Measurements from ENCODE around the gene ITGB6.

Gene ITGB6

DNA sequence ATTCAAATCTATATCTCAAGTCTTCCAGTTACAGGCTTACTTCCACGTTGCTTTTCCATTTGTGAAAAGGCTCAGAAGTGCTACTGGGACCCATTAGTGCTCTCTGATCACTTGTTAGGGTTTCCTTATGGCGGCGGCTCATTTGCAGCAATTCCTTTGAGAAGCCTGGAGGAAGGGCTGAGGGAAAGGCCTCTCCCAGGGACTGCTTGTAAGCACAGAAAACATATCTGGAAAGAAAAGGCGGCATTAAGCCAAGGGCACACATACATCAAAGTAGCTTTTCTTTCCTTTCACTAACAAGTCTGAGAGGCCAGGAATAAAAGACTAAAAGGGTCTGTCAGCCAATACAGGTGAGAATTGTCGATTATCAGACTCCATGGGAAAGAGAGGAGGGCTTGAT, 39.4 kb upstream of the ITGB6 start:
- TF ChIP-seq, protein P1, sequence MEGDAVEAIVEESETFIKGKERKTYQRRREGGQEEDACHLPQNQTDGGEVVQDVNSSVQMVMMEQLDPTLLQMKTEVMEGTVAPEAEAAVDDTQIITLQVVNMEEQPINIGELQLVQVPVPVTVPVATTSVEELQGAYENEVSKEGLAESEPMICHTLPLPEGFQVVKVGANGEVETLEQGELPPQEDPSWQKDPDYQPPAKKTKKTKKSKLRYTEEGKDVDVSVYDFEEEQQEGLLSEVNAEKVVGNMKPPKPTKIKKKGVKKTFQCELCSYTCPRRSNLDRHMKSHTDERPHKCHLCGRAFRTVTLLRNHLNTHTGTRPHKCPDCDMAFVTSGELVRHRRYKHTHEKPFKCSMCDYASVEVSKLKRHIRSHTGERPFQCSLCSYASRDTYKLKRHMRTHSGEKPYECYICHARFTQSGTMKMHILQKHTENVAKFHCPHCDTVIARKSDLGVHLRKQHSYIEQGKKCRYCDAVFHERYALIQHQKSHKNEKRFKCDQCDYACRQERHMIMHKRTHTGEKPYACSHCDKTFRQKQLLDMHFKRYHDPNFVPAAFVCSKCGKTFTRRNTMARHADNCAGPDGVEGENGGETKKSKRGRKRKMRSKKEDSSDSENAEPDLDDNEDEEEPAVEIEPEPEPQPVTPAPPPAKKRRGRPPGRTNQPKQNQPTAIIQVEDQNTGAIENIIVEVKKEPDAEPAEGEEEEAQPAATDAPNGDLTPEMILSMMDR (IDR thresholded peaks at IDR 0.05; ENCODE audit: low read depth, low read length, missing control alignments): no peak
- DNase-seq (ENCODE audit: extremely low read depth, low read depth): no peak
- no peak overlapping the region for H3K4me3 ChIP-seq (replicated peaks; ENCODE audit: low read depth, low read length)

DNA sequence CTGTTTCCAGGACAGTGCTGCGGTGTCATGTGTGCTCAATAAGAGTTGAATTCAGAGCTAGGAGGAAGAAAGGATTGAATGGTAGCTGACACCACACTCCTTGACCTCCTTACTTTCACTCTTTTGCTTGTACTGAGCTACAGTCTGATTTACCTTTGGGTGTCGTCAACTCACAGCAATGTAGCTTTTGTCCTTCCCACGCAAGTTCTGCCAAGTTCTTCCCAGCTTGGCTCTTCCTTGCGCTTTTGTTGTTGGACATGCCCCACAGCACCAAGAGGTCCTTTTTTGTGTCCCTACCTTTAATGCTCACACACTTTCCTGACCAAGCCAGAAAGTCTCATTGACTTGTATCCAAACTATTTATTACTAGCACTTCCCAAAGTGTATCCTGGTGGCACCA, 38.3 kb upstream of the ITGB6 start:
- no peak for DNase-seq (ENCODE audit: extremely low read depth, low read depth)
- TF ChIP-seq, protein P1 (IDR thresholded peaks at IDR 0.05; ENCODE audit: low read depth, low read length, missing control alignments): no peak
- no peak overlapping the region for H3K4me3 ChIP-seq (replicated peaks; ENCODE audit: low read depth, low read length)

DNA sequence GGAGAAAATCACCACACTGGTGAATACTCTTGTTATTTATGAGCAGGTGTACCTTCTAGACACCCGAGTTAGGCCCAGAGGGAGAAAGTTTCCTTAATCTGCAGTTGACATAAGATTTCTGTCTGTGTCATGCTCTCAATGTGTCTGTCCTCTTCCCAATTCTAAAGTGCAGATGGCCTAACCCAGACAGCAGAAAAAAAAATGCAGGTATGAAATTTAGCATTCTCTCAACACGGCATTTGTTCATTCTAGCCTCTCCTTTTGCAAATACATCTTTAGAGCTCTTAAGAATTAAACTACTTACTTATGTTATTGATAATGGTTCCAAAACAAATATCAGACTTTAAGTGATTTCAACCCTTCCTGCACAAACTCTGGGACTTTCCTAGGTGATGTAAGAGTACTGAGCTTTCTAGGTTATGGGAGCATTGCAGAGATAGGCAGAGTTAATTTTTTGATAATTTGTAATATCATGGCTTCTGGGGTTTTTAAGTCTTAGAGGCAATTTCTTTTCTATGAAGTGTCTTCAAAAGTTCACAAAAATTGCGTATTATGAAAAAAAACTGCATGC, 32.9 kb upstream of the ITGB6 start:
- no peak overlapping the region for H3K4me3 ChIP-seq (replicated peaks; ENCODE audit: low read depth, low read length)
- no peak for DNase-seq (ENCODE audit: extremely low read depth, low read depth)
- TF ChIP-seq, protein P1 (IDR thresholded peaks at IDR 0.05; ENCODE audit: low read depth, low read length, missing control alignments): no peak

DNA sequence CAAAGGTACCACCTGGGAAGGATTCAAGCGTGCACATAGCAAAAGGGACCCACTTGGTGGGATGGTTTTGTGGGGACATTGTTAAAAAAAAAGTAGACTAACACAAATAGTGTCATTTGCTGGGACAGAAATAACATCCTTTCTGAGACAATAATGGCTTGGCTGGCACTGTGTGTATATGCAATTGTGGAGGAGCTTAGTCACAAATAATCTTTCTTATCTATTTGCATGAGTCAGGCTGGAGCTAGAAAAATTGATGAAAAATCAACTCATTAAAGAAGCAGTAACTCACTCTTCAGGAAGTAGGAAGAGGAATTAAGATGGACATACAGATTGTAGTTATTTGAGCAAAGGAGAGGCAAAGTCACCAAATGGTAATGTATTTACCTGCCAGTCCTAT, 29.5 kb upstream of the ITGB6 start:
- no peak for DNase-seq (ENCODE audit: extremely low read depth, low read depth)
- TF ChIP-seq, protein P1 (IDR thresholded peaks at IDR 0.05; ENCODE audit: low read depth, low read length, missing control alignments): no peak
- no peak overlapping the region for H3K4me3 ChIP-seq (replicated peaks; ENCODE audit: low read depth, low read length)

DNA sequence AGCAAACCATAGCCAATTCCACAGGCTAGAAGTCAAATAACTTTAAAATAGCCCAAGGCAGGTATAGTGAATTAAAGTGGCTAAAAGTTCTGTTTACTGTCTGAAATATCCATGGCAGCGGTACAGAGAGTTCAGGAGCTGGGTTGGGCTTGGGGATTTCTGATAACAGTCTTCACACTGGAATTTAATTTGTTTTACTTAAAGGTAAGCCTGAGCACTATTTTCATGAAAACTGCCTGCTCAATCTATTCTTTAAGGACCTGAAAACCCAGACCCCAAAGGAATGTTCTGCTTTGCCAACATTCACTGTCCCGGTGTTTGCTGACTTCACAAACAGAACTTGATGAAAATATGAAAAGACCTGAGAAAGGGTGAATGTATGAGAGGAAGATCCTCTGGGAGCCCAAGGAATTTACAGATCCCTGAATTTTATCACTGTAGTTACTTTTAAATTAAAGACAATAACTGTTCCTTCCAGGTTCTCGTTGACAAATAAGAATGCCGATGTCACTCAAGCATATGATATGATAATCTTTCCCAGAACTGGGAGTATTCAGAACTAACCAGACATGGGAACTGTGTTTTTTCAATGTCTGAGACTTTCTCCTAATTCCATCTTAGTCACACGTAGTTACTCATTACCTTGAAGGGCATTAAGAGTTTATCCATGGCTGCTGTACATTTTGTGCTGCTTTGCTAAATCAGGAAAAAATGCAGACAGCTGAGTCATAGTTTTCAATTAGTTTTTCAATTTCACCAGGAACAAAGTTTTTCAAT, 28.3 kb upstream of the ITGB6 start:
- H3K4me3 ChIP-seq (replicated peaks; ENCODE audit: low read depth, low read length): no peak overlapping the region
- TF ChIP-seq, protein P1 (IDR thresholded peaks at IDR 0.05; ENCODE audit: low read depth, low read length, missing control alignments): no peak
- no peak for DNase-seq (ENCODE audit: extremely low read depth, low read depth)

DNA sequence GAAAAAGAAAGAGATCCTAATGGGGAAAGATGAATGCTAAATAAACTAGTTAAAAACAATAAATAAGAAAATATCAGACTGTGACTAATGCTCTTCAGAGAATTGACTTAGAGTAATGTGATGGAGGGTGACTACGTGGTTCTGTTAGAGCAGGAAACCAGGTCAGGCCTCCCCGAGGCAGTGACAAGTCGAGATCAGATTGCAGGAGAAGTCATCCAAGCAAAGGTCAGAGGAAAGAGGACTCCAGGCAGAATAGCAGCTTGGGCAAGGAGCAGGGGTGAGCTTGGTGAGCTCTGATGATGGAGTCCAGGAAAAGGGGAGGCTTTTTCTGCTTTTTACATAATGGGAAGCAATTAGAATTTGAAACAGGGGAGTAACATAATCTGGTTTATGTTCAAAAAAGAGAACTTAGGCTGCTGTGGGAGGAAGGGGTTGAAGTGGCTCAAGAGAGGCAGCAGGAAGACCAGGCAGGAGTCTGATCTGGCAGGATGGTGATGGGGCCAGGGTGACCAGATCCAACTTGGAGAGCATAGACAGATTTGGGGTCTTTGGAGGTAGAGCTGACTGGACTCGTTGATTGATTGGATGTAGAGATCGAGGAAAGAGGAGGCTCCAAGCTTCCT, 27.3 kb upstream of the ITGB6 start:
- H3K4me3 ChIP-seq (replicated peaks; ENCODE audit: low read depth, low read length): no peak overlapping the region
- DNase-seq (ENCODE audit: extremely low read depth, low read depth): no peak
- TF ChIP-seq, protein P1 (IDR thresholded peaks at IDR 0.05; ENCODE audit: low read depth, low read length, missing control alignments): no peak

All from HFF-Myc (cell line).